HG03521 (cell line): ENCODE measurements around the gene OR10G7.
"Not testable (repeated sequence)": the region's sequence is repeated elsewhere in the genome, so short reads cannot be mapped to it uniquely, and the experiment has no call there.

Source experiments
- ATAC-seq: cut with Tn5 transposase; IDR thresholded peaks from one replicate; pipeline ENCODE4 v1.9.1; 2021; ENCODE audit warnings: mild to moderate bottlenecking, moderate library complexity; ENCODE audit not compliant: unreplicated experiment

OR10G7 gene

GRCh38 chr11:124050748-124051147 lies 9.6 kb upstream of the OR10G7 start:
- ATAC-seq: no peak

GRCh38 chr11:124043420-124043819 lies 2.3 kb upstream of the OR10G7 start:
- ATAC-seq: no peak

GRCh38 chr11:124039557-124039956 lies 1.6 kb downstream of the OR10G7 start:
- no peak for ATAC-seq

- ATAC-seq: no peak
Measured at GRCh38 chr11:124036666-124037065, 4.5 kb downstream of the OR10G7 start.

GRCh38 chr11:124026498-124026897 lies 14.6 kb downstream of the OR10G7 start, which contains the start of gene OR10G8:
OR10G8 (plus strand) TSS chr11:124026798; CDS start chr11:124029623, 2,825 bp downstream.
- ATAC-seq: no peak

DNA sequence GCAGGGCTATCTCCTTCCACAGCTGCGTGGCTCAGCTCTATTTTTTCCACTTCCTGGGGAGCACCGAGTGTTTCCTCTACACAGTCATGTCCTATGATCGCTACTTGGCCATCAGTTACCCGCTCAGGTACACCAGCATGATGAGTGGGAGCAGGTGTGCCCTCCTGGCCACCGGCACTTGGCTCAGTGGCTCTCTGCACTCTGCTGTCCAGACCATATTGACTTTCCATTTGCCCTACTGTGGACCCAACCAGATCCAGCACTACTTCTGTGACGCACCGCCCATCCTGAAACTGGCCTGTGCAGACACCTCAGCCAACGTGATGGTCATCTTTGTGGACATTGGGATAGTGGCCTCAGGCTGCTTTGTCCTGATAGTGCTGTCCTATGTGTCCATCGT lies 25.3 kb downstream of the OR10G7 start:
- ATAC-seq: not testable (repeated sequence)

DNA sequence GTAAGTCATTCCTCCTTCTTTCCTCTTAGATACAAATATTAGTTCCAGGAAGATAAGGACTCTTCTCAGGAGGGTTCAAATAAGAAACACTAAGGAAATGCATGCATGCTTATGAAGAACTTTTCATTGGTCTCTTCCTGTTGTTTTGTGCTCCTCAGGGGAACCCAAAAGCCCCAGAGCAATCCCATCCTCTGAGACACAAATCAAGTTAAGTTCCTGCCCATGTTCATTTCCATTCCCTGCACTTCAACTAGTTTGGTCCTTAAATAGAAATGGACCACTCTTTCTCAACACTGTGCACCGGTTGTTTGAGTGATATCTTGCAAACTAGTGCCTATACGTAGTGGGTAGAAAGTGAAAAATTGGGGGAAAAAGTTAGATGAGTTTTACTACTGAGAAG lies 28.4 kb downstream of the OR10G7 start, which contains the start of gene OR10G4:
TSS of gene OR10G4 (plus strand) at position 301 of the 400 bp plus-strand sequence. CDS start 2,578 bp downstream, outside the sequence.
- ATAC-seq: no peak

GRCh38 chr11:123995119-123995518 lies 46.0 kb downstream of the OR10G7 start, which contains the start of gene OR10G6:
OR10G6 (minus strand) TSS chr11:123995161; CDS start chr11:123995161, 0 bp downstream.
- no peak for ATAC-seq
